ENCODE measurements around the gene DMAP1. TPM values are rescaled to one million over a fixed set of nuclear protein-coding genes. Genes with fewer than 3 reads are reported as not detected.

The DMAP1 gene
- total RNA-seq, 1 experiment from 2014 or later = 27.8 TPM

DNA sequence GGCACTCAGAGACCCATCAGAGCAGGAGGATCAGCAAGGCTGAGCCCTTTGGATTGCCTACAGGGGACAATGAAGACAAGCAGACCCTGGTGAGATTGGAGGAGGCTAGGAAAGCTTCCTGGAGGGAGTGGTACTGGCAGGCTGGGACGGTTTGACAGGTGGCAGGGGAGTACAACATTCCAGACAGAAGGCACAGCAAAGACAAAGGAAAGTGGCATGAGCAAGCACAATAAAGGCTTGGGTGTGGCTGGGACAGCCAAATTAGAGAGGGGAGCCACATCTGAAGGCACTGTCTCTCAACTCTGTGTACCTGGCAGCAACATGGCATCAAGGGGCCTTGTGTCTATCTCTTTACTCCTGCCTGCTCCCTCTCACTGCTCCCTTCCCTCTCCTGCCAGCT is 38.2 kb downstream of the DMAP1 start (continued):
- TF ChIP-seq POLR2AphosphoS5 (IDR thresholded peaks at IDR 0.05; ENCODE audit: low read depth, low read length) = no peak

- H3K79me2 ChIP-seq (ENCODE audit: insufficient read depth, low read length) = no peaks in the 10 kb centered on the region
- TF ChIP-seq, protein P1, sequence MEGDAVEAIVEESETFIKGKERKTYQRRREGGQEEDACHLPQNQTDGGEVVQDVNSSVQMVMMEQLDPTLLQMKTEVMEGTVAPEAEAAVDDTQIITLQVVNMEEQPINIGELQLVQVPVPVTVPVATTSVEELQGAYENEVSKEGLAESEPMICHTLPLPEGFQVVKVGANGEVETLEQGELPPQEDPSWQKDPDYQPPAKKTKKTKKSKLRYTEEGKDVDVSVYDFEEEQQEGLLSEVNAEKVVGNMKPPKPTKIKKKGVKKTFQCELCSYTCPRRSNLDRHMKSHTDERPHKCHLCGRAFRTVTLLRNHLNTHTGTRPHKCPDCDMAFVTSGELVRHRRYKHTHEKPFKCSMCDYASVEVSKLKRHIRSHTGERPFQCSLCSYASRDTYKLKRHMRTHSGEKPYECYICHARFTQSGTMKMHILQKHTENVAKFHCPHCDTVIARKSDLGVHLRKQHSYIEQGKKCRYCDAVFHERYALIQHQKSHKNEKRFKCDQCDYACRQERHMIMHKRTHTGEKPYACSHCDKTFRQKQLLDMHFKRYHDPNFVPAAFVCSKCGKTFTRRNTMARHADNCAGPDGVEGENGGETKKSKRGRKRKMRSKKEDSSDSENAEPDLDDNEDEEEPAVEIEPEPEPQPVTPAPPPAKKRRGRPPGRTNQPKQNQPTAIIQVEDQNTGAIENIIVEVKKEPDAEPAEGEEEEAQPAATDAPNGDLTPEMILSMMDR (IDR thresholded peaks at IDR 0.05 in 2 of 3, conservative IDR thresholded peaks at IDR 0.05 in 1 of 3; ENCODE audit: borderline replicate concordance in 1 of 3, insufficient read depth in 1 of 3, low read depth in 2 of 3, low read length in 2 of 3) = no peak
- no peak for TF ChIP-seq POLR2A (IDR thresholded peaks at IDR 0.05; ENCODE audit: borderline replicate concordance, extremely low read depth, insufficient read depth, insufficient read length)
- TF ChIP-seq, protein P2, sequence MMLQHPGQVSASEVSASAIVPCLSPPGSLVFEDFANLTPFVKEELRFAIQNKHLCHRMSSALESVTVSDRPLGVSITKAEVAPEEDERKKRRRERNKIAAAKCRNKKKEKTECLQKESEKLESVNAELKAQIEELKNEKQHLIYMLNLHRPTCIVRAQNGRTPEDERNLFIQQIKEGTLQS (IDR thresholded peaks at IDR 0.05) = no peak
- no peak for TF ChIP-seq YY1 (IDR thresholded peaks at IDR 0.05; ENCODE audit: extremely low read depth, insufficient replicate concordance, low read depth, low read length)
- no peak for TF ChIP-seq ZNF274 (IDR thresholded peaks at IDR 0.05; ENCODE audit: low read depth, low read length)
- TF ChIP-seq, protein P3, sequence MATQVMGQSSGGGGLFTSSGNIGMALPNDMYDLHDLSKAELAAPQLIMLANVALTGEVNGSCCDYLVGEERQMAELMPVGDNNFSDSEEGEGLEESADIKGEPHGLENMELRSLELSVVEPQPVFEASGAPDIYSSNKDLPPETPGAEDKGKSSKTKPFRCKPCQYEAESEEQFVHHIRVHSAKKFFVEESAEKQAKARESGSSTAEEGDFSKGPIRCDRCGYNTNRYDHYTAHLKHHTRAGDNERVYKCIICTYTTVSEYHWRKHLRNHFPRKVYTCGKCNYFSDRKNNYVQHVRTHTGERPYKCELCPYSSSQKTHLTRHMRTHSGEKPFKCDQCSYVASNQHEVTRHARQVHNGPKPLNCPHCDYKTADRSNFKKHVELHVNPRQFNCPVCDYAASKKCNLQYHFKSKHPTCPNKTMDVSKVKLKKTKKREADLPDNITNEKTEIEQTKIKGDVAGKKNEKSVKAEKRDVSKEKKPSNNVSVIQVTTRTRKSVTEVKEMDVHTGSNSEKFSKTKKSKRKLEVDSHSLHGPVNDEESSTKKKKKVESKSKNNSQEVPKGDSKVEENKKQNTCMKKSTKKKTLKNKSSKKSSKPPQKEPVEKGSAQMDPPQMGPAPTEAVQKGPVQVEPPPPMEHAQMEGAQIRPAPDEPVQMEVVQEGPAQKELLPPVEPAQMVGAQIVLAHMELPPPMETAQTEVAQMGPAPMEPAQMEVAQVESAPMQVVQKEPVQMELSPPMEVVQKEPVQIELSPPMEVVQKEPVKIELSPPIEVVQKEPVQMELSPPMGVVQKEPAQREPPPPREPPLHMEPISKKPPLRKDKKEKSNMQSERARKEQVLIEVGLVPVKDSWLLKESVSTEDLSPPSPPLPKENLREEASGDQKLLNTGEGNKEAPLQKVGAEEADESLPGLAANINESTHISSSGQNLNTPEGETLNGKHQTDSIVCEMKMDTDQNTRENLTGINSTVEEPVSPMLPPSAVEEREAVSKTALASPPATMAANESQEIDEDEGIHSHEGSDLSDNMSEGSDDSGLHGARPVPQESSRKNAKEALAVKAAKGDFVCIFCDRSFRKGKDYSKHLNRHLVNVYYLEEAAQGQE (IDR thresholded peaks at IDR 0.05; ENCODE audit: low read depth) = no peak
- no peak for TF ChIP-seq FOSL1 (IDR thresholded peaks at IDR 0.05; ENCODE audit: low read depth)
- no peak for TF ChIP-seq EZH2phosphoT487 (IDR thresholded peaks at IDR 0.05; ENCODE audit: borderline replicate concordance)
- no peak for TF ChIP-seq CEBPB (IDR thresholded peaks at IDR 0.05; ENCODE audit: low read depth)
- no peak for TF ChIP-seq ELF1 (IDR thresholded peaks at IDR 0.05; ENCODE audit: borderline replicate concordance, low read depth)
- TF ChIP-seq EGR1 (IDR thresholded peaks at IDR 0.05; ENCODE audit: low read depth) = no peak
- TF ChIP-seq JUND (IDR thresholded peaks at IDR 0.05) = no peak
- TF ChIP-seq TCF7L2 (IDR thresholded peaks at IDR 0.05; ENCODE audit: borderline replicate concordance, extremely low read depth, insufficient read depth, insufficient read length) = no peak
- TF ChIP-seq RAD21 (IDR thresholded peaks at IDR 0.05; ENCODE audit: low read depth) = no peak
- no peak for TF ChIP-seq SIN3A (IDR thresholded peaks at IDR 0.05; ENCODE audit: low read depth)
- no peak for TF ChIP-seq ZBTB33 (IDR thresholded peaks at IDR 0.05; ENCODE audit: extremely low read depth, insufficient replicate concordance, low read length)
- no peak for TF ChIP-seq CBX3 (IDR thresholded peaks at IDR 0.05; ENCODE audit: low read depth)
Measured at GRCh38 chr1:44251989-44252671, 38.9 kb downstream of the DMAP1 start.

More at GRCh38 chr1:44251989-44252671, 38.9 kb downstream of the DMAP1 start:
- Histone ChIP-seq H2AFZ (ENCODE audit: low read depth, low read length, poor library complexity, severe bottlenecking) (no peak overlapping the region), H3K9me3 (ENCODE audit: control insufficient read depth in 1 of 2, insufficient read depth in 1 of 2, low read depth in 1 of 2, low read length in 2 of 2) (no peaks in the 10 kb centered on the region), H3K9me2 (ENCODE audit: insufficient read depth) (no peaks in the 10 kb centered on the region), H3K4me3 (replicated peaks in 1 of 2; ENCODE audit: low read depth in 1 of 2, low read length in 2 of 2) (no peak overlapping the region), H3K4me1 (ENCODE audit: control insufficient read depth in 1 of 2, insufficient read depth in 2 of 2, low read length in 2 of 2) (no peaks in the 10 kb centered on the region), H4K20me1 (ENCODE audit: insufficient read depth) (no peaks in the 10 kb centered on the region), H3K36me3 (ENCODE audit: control insufficient read depth in 1 of 2, insufficient read depth in 2 of 2, low read length in 2 of 2) (no peaks in the 10 kb centered on the region; a peak in 1 of 4 replicates), H3K27me3 (ENCODE audit: insufficient read depth, low read length) (no peaks in the 10 kb centered on the region), H3K9ac (ENCODE audit: low read length) (no peak overlapping the region), H3K27ac (ENCODE audit: low read depth, low read length) (no peak overlapping the region), H3K4me2 (ENCODE audit: low read length) (no peak overlapping the region)
- BruUV-seq (replicated peaks) = no TSS peak
- ChIA-PET RAD21 (ENCODE audit: low non-redundant PET in 1 of 2, low total read pairs in 2 of 2, uncharacterized antibody in 2 of 2, unreplicated experiment in 2 of 2) (no interaction called here), CTCF (no interaction called here), POLR2A (no interaction called here)
- no peak for DNase-seq (ENCODE audit: low read depth, low spot score)
- intact Hi-C loops (cut with micrococcal nuclease) = no loop called here
- ATAC-seq = no peak

All from HCT116 (cell line).